ENCODE results near the gene SLC4A4.

GRCh38 chr4:71520850-71521249 is 182.0 kb downstream of the SLC4A4 start:
- TF ChIP-seq BHLHE40 (IDR thresholded peaks at IDR 0.05; ENCODE audit: borderline replicate concordance) = no peak
- TF ChIP-seq L3MBTL2 (conservative IDR thresholded peaks at IDR 0.05) = no peak

All from HEK293T (cell line).